Smooth muscle cell (in vitro differentiated cells): ENCODE data around the gene ADAMTSL3. TPM values are rescaled to one million over a fixed set of nuclear protein-coding genes. Genes with fewer than 3 reads are reported as not detected.

Experiments
- DNase-seq: peaks from one replicate; lab custom pipeline; 2025; ENCODE audit not compliant: unreplicated experiment; lab: John Stamatoyannopoulos, UW
- H2AFZ ChIP-seq: fragments of 200-600 bp; sonication (generic); 2 replicates; pipeline ENCODE4 v1.6.0; 2016; ENCODE audit warnings: antibody characterized with exemption, low read depth, mild to moderate bottlenecking
- H3F3A ChIP-seq: fragments of 200-600 bp; sonication (generic); 2 replicates; pipeline ENCODE4 v1.6.0; 2017; ENCODE audit warnings: antibody characterized with exemption, low read depth
- H3K27ac ChIP-seq: fragments of 200-600 bp; sonication (generic); 2 replicates; pipeline ENCODE4 v1.5.1; 2016; ENCODE audit warnings: low read depth, mild to moderate bottlenecking
- H3K27me3 ChIP-seq: fragments of 200-600 bp; sonication (generic); 2 replicates; pipeline ENCODE4 v1.6.1; 2016; ENCODE audit warnings: low read depth, mild to moderate bottlenecking
- H3K36me3 ChIP-seq: fragments of 200-600 bp; sonication (generic); 2 replicates; pipeline ENCODE4 v1.5.1; 2016; ENCODE audit warnings: low read depth
- H3K4me1 ChIP-seq: fragments of 200-600 bp; sonication (generic); 2 replicates; pipeline ENCODE4 v1.5.1; 2016; ENCODE audit warnings: low read depth
- H3K4me2 ChIP-seq: fragments of 200-600 bp; sonication (generic); 2 replicates; pipeline ENCODE4 v1.6.0; 2016; ENCODE audit warnings: mild to moderate bottlenecking
- H3K4me3 ChIP-seq: fragments of 200-600 bp; sonication (generic); 2 replicates; pipeline ENCODE4 v1.5.1; 2016; ENCODE audit warnings: mild to moderate bottlenecking
- H3K79me2 ChIP-seq: fragments of 200-600 bp; sonication (generic); 2 replicates; pipeline ENCODE4 v1.6.0; 2016; ENCODE audit warnings: low read depth, mild to moderate bottlenecking
- H3K9ac ChIP-seq: fragments of 200-600 bp; sonication (generic); 2 replicates; pipeline ENCODE4 v1.6.0; 2016; ENCODE audit warnings: low read depth
- H3K9me3 ChIP-seq: fragments of 200-600 bp; sonication (generic); replicated peaks from 2 replicates; pipeline ENCODE4 v1.5.1; 2016; ENCODE audit warnings: low read depth
- H4K20me1 ChIP-seq: fragments of 200-600 bp; sonication (generic); 2 replicates; pipeline ENCODE4 v1.6.0; 2016; ENCODE audit warnings: low read depth
- CTCF ChIP-seq: fragments of 200-600 bp; sonication (generic); IDR thresholded peaks from 2 replicates; pipeline ENCODE4 v1.5.1; 2017; ENCODE audit warnings: borderline replicate concordance, mild to moderate bottlenecking, antibody characterized with exemption; ENCODE audit not compliant: insufficient read depth, poor library complexity, severe bottlenecking
- WGBS: methylation state at CpG from one replicate; pipeline ENCODE4 v1.1.7; 2016; ENCODE audit warnings: low lambda C conversion rate; 5-methylcytosine and 5-hydroxymethylcytosine counted together
- polyA plus RNA-seq: library from polyadenylated mRNA; unstranded; fragments of >200 nt; fragmentation: Nextera tagmentation; extraction: Ambion mirVana; gene quantifications from 2 replicates; pipeline ENCODE4 v1.2.1, GENCODE V29; 2016
- total RNA-seq: library from RNA; depleted of rRNA; stranded (reverse); fragments of >200 nt; gene quantifications from 2 replicates; pipeline ENCODE4 v1.2.3, GENCODE V29; 2014

ADAMTSL3 gene
- total and polyA plus RNA-seq, 2 experiments from 2014 or later, result 0.17 to 0.22 TPM

DNA sequence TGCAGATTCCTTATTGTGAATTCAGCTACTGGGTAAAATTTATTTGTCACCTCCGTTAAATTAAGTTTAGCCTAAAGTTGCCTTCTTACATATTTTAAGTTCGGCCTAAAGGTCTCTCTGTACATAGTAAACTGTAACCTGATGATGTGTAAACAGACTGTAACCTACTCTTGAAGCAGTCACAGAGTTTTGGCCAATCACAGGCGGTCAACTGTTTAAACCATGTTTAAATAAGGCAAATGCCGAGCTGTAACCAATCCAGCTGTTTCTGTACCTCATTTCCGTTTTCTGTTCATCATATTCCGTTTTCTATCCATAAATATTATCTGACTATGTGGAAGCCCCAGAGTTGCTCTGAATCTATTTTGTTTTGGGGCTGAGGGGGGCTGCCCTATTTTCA lies 2.4 kb upstream of the ADAMTSL3 start:
- Histone ChIP-seq H4K20me1 (no peaks in the 10 kb centered on the region), H3K9ac (no peak overlapping the region), H3K27ac (no peak overlapping the region), H3K36me3 (no peaks in the 10 kb centered on the region), H3K27me3 (peaks cover 90% of the 10 kb centered on the region), H3F3A (no peaks in the 10 kb centered on the region), H3K4me3 (no peak overlapping the region), H3K79me2 (no peaks in the 10 kb centered on the region), H3K4me2 (no peak overlapping the region), H2AFZ (no peak overlapping the region), H3K9me3 (no peaks in the 10 kb centered on the region), H3K4me1 (peaks cover 2% of the 10 kb centered on the region)
- TF ChIP-seq CTCF, result no peak
- DNase-seq, result no peak
- WGBS, result 93% methylated on average over 6 of the region's 6 CpGs

DNA sequence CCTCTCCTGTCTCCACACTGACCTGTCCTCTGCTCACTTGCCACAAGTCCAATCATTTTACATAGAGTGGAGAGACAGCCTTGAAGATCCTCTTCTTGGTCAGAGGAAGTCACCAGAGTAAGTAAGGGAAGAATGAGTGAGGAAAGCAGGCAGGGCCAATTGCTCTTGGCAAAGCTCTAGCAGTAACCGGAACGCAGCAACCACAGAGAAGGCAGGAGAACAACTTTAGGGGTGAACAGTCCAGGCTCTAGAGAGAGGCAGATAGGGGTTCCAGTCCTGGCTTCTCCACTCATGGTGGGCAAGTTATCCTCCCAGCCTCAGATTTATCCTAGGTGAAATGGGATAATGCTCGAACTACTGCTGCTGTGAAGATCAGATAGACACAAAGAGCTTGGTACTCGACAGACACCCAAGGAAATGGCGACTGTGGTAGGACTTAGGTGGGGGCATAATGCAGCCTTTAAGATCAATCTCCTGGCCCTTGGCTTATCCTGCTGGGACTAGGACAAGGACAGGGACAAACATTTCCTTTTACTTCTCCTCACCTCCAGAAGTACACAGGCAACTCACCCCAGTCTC lies 1.2 kb upstream of the ADAMTSL3 start:
- H3K79me2 ChIP-seq, result no peaks in the 10 kb centered on the region
- peaks cover 2% of the 10 kb centered on the region for H3K4me1 ChIP-seq
- DNase-seq, result no peak
- H2AFZ ChIP-seq, result no peak overlapping the region
- no peaks in the 10 kb centered on the region for H3F3A ChIP-seq
- H3K4me3 ChIP-seq, result no peak overlapping the region
- H3K4me2 ChIP-seq, result no peak overlapping the region
- no peaks in the 10 kb centered on the region for H3K36me3 ChIP-seq
- no peaks in the 10 kb centered on the region for H3K9me3 ChIP-seq
- no peak overlapping the region for H3K9ac ChIP-seq
- WGBS, result 96% methylated on average over 5 of the region's 5 CpGs
- peaks cover 79% of the 10 kb centered on the region for H3K27me3 ChIP-seq
- H3K27ac ChIP-seq, result no peak overlapping the region
- no peak for TF ChIP-seq CTCF
- no peaks in the 10 kb centered on the region for H4K20me1 ChIP-seq

- H3K4me3 ChIP-seq, result no peak overlapping the region
- no peaks in the 10 kb centered on the region for H3F3A ChIP-seq
- DNase-seq, result no peak
- H3K9ac ChIP-seq, result no peak overlapping the region
- TF ChIP-seq CTCF, result no peak
- H2AFZ ChIP-seq, result no peak overlapping the region
- no peaks in the 10 kb centered on the region for H3K36me3 ChIP-seq
- no peaks in the 10 kb centered on the region for H3K9me3 ChIP-seq
- H3K27ac ChIP-seq, result no peak overlapping the region
- H3K27me3 ChIP-seq, result peaks cover 79% of the 10 kb centered on the region
- H3K79me2 ChIP-seq, result no peaks in the 10 kb centered on the region
- WGBS, result 55% methylated on average over 10 of the region's 18 CpGs
- H3K4me2 ChIP-seq, result peak overlapping the region; percentile 76
- H4K20me1 ChIP-seq, result no peaks in the 10 kb centered on the region
- peaks cover 2% of the 10 kb centered on the region for H3K4me1 ChIP-seq
Measured at GRCh38 chr15:83653288-83653638, 660 bp upstream of the ADAMTSL3 start.
